Measurements from ENCODE around the gene NEK9. TPM values are rescaled to one million over a fixed set of nuclear protein-coding genes. Genes with fewer than 3 reads are reported as not detected.

Gene NEK9
- total and polyA plus RNA-seq, 10 of the 15 experiments (the other 5 are each of a cell fraction or from before 2014, with no cell fraction given) = 6.0 to 78.8 (median 44.7) TPM

DNA sequence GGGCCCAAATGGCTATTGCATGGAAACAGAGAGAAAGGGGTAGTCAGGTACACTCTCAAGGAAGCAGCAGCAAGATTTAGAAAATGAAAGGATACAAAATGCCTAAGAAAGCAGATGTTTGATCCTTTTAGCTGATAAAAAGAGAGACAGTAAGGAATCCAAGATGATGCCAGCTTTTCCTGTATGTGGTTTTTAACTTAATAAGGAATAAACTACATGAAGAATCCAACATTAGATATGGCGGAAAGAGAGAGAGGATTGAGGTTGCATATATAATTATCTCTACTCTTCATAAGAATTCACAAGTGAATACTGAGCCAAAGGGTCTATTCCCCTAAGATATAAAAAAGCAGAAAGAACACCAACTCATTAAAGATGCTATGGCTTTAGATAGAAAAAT lies 38.0 kb upstream of the NEK9 start:
- in situ Hi-C loops (cut with MboI) (no loop called here), intact Hi-C loops (cut with micrococcal nuclease; ENCODE audit: unreplicated experiment) (no loop called here)
- Histone ChIP-seq H3K36me3 (ENCODE audit: control insufficient read depth in 2 of 2, insufficient read depth in 2 of 2, low read length in 1 of 2) (peaks cover 0 to 4% of the 10 kb centered on the region in 2 experiments; a peak in 1 of 4 replicates), H3K9me3 (replicated peaks; ENCODE audit: control insufficient read depth, insufficient read depth, low read length) (no peaks in the 10 kb centered on the region), H3K4me2 (ENCODE audit: control insufficient read depth, insufficient read depth) (no peak overlapping the region), H3K27me3 (replicated peaks in 1 of 2; ENCODE audit: control insufficient read depth in 2 of 2, insufficient read depth in 2 of 2, low read length in 1 of 2) (no peaks in the 10 kb centered on the region), H3K79me2 (ENCODE audit: control insufficient read depth, insufficient read depth, low read length) (peaks cover 68% of the 10 kb centered on the region), H3K27ac (ENCODE audit: control insufficient read depth, insufficient read depth) (no peak overlapping the region), H4K20me1 (ENCODE audit: control insufficient read depth, insufficient read depth) (no peaks in the 10 kb centered on the region), H2AFZ (ENCODE audit: control insufficient read depth, low read depth, low read length) (no peak overlapping the region), H3K4me3 (no peak overlapping the region), H3K4me1 (ENCODE audit: control insufficient read depth, insufficient read depth, low read length) (peaks cover 13% of the 10 kb centered on the region), H3K9ac (ENCODE audit: control insufficient read depth, insufficient read depth, low read length) (no peak overlapping the region)
- 95% methylated on average over 1 of the region's 1 CpG for WGBS (ENCODE audit: insufficient coverage, insufficient replicate concordance, low lambda C conversion rate, missing lambda C conversion rate)
- ATAC-seq = no peak
- CTCF ChIA-PET = no interaction called here
- BruUV-seq (replicated peaks) = no TSS peak
- TF ChIP-seq CREM (IDR thresholded peaks at IDR 0.05; ENCODE audit: low read depth) (no peak), NFIC (IDR thresholded peaks at IDR 0.05; ENCODE audit: low read depth, low read length) (no peak), TCF12 (IDR thresholded peaks at IDR 0.05; ENCODE audit: low read depth, low read length) (no peak), SUPT20H (IDR thresholded peaks at IDR 0.05; ENCODE audit: borderline replicate concordance, control insufficient read depth, low read depth, low read length) (no peak), TBL1XR1 (IDR thresholded peaks at IDR 0.05; ENCODE audit: low read depth, low read length) (no peak), HDAC6 (IDR thresholded peaks at IDR 0.05; ENCODE audit: unreplicated experiment) (no peak)
- TF ChIP-seq, protein P1, sequence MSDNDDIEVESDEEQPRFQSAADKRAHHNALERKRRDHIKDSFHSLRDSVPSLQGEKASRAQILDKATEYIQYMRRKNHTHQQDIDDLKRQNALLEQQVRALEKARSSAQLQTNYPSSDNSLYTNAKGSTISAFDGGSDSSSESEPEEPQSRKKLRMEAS (IDR thresholded peaks at IDR 0.05; ENCODE audit: low read depth, low read length) = no peak
- no peak for DNase-seq (ENCODE audit: low read depth, low spot score)
- POLR2A ChIA-PET = no interaction called here
- RAD21 ChIA-PET (ENCODE audit: unreplicated experiment) = no interaction called here
- SMC1A ChIA-PET (ENCODE audit: uncharacterized antibody, unreplicated experiment) = interaction anchor here (1.5 kb wide), 1 partner anchor 9 kb away, joined by 4 read pairs; no protein-coding TSS in a partner anchor
- no peak for FAIRE-seq

DNA sequence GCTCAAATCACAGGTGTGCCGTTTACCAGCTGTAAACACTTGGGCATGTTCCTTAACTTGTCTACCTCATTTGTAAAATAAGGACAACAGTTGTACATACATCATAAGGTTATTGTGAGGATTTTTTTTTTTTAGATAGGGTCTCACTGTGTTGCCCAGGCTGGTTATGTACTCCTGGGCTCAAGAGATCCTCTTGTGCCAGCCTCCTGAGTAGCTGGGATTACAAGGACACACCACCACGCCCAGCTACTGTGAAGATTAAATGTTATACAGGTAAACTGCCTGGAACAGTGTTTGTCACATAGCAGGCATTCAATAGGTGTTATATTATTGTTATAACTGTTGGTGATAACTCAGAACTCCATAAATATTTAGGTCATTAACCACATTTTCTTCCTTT lies 36.8 kb upstream of the NEK9 start:
- H2AFZ ChIP-seq (ENCODE audit: control insufficient read depth, low read depth, low read length) = no peak overlapping the region
- 98% methylated on average over 2 of the region's 2 CpGs for whole genome bisulfite sequencing (ENCODE audit: insufficient coverage, insufficient replicate concordance, low lambda C conversion rate, missing lambda C conversion rate)
- no peak for FAIRE-seq
- H3K27ac ChIP-seq (ENCODE audit: control insufficient read depth, insufficient read depth) = no peak overlapping the region
- H3K36me3 ChIP-seq (ENCODE audit: control insufficient read depth in 2 of 2, insufficient read depth in 2 of 2, low read length in 1 of 2) = peaks cover 0 to 2% of the 10 kb centered on the region in 2 experiments; a peak in 1 of 4 replicates
- ChIA-PET SMC1A (ENCODE audit: uncharacterized antibody, unreplicated experiment) (interaction anchor here (0.5 to 1.5 kb wide), 2 partner anchors 11 to 29 kb away, joined by 3 read pairs; no protein-coding TSS in a partner anchor), RAD21 (ENCODE audit: unreplicated experiment) (no interaction called here), CTCF (interaction anchor here (1.0 kb wide), 1 partner anchor 132 kb away, joined by 3 read pairs; no protein-coding TSS in a partner anchor), POLR2A (interaction anchor here (0.6 to 0.7 kb wide), 2 partner anchors 284 to 352 kb away, joined by 3 to 8 read pairs; no protein-coding TSS in a partner anchor)
- H3K9ac ChIP-seq (ENCODE audit: control insufficient read depth, insufficient read depth, low read length) = no peak overlapping the region
- H3K4me2 ChIP-seq (ENCODE audit: control insufficient read depth, insufficient read depth) = no peak overlapping the region
- BruUV-seq (replicated peaks) = no TSS peak
- in situ Hi-C loops (cut with MboI) = no loop called here
- peaks cover 14% of the 10 kb centered on the region for H3K4me1 ChIP-seq (ENCODE audit: control insufficient read depth, insufficient read depth, low read length)
- DNase-seq (ENCODE audit: low read depth, low spot score) = no peak
- intact Hi-C loops (cut with micrococcal nuclease; ENCODE audit: unreplicated experiment) = no loop called here
- no peaks in the 10 kb centered on the region for H3K27me3 ChIP-seq (replicated peaks in 1 of 2; ENCODE audit: control insufficient read depth in 2 of 2, insufficient read depth in 2 of 2, low read length in 1 of 2)
- peaks cover 62% of the 10 kb centered on the region for H3K79me2 ChIP-seq (ENCODE audit: control insufficient read depth, insufficient read depth, low read length)
- no peak for ATAC-seq
- H3K4me3 ChIP-seq = no peak overlapping the region
- TF ChIP-seq CHD1 (IDR thresholded peaks at IDR 0.05; ENCODE audit: low read depth, low read length) (no peak), WRNIP1 (IDR thresholded peaks at IDR 0.05; ENCODE audit: borderline replicate concordance, low read depth, low read length) (no peak), EED (IDR thresholded peaks at IDR 0.05; ENCODE audit: low read depth) (no peak)
- TF ChIP-seq, protein P2, sequence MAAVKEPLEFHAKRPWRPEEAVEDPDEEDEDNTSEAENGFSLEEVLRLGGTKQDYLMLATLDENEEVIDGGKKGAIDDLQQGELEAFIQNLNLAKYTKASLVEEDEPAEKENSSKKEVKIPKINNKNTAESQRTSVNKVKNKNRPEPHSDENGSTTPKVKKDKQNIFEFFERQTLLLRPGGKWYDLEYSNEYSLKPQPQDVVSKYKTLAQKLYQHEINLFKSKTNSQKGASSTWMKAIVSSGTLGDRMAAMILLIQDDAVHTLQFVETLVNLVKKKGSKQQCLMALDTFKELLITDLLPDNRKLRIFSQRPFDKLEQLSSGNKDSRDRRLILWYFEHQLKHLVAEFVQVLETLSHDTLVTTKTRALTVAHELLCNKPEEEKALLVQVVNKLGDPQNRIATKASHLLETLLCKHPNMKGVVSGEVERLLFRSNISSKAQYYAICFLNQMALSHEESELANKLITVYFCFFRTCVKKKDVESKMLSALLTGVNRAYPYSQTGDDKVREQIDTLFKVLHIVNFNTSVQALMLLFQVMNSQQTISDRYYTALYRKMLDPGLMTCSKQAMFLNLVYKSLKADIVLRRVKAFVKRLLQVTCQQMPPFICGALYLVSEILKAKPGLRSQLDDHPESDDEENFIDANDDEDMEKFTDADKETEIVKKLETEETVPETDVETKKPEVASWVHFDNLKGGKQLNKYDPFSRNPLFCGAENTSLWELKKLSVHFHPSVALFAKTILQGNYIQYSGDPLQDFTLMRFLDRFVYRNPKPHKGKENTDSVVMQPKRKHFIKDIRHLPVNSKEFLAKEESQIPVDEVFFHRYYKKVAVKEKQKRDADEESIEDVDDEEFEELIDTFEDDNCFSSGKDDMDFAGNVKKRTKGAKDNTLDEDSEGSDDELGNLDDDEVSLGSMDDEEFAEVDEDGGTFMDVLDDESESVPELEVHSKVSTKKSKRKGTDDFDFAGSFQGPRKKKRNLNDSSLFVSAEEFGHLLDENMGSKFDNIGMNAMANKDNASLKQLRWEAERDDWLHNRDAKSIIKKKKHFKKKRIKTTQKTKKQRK (IDR thresholded peaks at IDR 0.05; ENCODE audit: low read depth, low read length) = no peak
- H3K9me3 ChIP-seq (replicated peaks; ENCODE audit: control insufficient read depth, insufficient read depth, low read length) = no peaks in the 10 kb centered on the region
- no peaks in the 10 kb centered on the region for H4K20me1 ChIP-seq (ENCODE audit: control insufficient read depth, insufficient read depth)
